ENCODE results near the gene FLNB.

- TF ChIP-seq CTCF (IDR thresholded peaks at IDR 0.05), result no peak
- no peak for TF ChIP-seq POLR2AphosphoS5 (IDR thresholded peaks at IDR 0.05)
These were observed 172.8 kb downstream of the FLNB start for GRCh38 chr3:58180940-58181587.

Data from esophagus muscularis mucosa (tissue), 3 donors.